ENCODE results near the gene RNF13.

- TF ChIP-seq CTCF (IDR thresholded peaks at IDR 0.05; ENCODE audit: insufficient read depth, low read length) (no peak), REST (IDR thresholded peaks at IDR 0.05; ENCODE audit: insufficient replicate concordance, low read depth) (no peak), POLR2AphosphoS5 (IDR thresholded peaks at IDR 0.05; ENCODE audit: low read depth) (no peak), SPI1 (IDR thresholded peaks at IDR 0.05; ENCODE audit: borderline replicate concordance, low read depth) (no peak)
These were observed 2.3 kb downstream of the RNF13 start for GRCh38 chr3:149815321-149815720.

Data from HL-60 (cell line).